Measurements from ENCODE around the gene CBX8. TPM values are rescaled to one million over a fixed set of nuclear protein-coding genes. Genes with fewer than 3 reads are reported as not detected.

Gene CBX8
- total and polyA plus RNA-seq, 12 donors = 2.2 to 9.3 (median 5.4) TPM

GRCh38 chr17:79839356-79840268 is 42.7 kb upstream of the CBX8 start, which contains the start of gene CBX4:
CBX4 (minus strand) TSS chr17:79839440; CDS start chr17:79839251, 189 bp downstream.
- DNase-seq (peak; percentile 94 to 96), ATAC-seq (peak; percentile 73 to 88 (median 81))
- peak within 1 kb of the TSS; percentile 87 to 97 (median 92) for H3K27ac ChIP-seq
- peaks cover 38 to 76% (median 72%) of the 10 kb centered on the region in 9 donors for H3K4me1 ChIP-seq
- H3K9me3 ChIP-seq = no peaks in the 10 kb centered on the region
- peak within 1 kb of the TSS; percentile 53 to 99 (median 83) for H3K4me3 ChIP-seq
- peak; percentile 53 to 77 (median 70) for TF ChIP-seq CTCF (IDR thresholded peaks at IDR 0.05)
- peaks cover 0 to 16% (median 9%) of the 10 kb centered on the region in 9 donors for H3K36me3 ChIP-seq
- WGBS, 2 donors = 1% methylated on average over 77 to 95 of the region's 103 CpGs
- intact Hi-C loops (cut with DNase I) = loop anchor here (2.0 to 10.0 kb wide), 9 partner anchors 29 to 153 kb away; partner anchors contain the start of gene CBX8 (in 4 of the 10)
- H3K27me3 ChIP-seq = peaks cover 20 to 51% (median 40%) of the 10 kb centered on the region in 7 donors

- intact Hi-C loops (cut with DNase I) = loop anchor here in 5 of 10 donors (2.0 to 10.0 kb wide), 5 partner anchors 28 to 154 kb away; partner anchors contain the start of gene CBX8 (in 1 of the 5)
- ATAC-seq = peak in 6 of 8 donors; percentile 1 to 28 (median 17)
Measured at GRCh38 chr17:79838522-79839274, 41.8 kb upstream of the CBX8 start.

GRCh38 chr17:79837888-79838521 is 41.1 kb upstream of the CBX8 start:
- peak in 1 of 2 donors; percentile 29 for DNase-seq
- H3K27me3 ChIP-seq = peaks cover 16 to 35% (median 34%) of the 10 kb centered on the region in 7 donors
- intact Hi-C loops (cut with DNase I) = loop anchor here in 6 of 10 donors (2.0 to 10.0 kb wide), 5 partner anchors 27 to 154 kb away; partner anchors contain the start of gene CBX8 (in 1 of the 6)
- peaks cover 33 to 71% (median 59%) of the 10 kb centered on the region in 9 donors for H3K4me1 ChIP-seq
- 2% methylated on average over 30 of the region's 30 CpGs for WGBS, 2 donors
- H3K9me3 ChIP-seq = no peaks in the 10 kb centered on the region
- ATAC-seq = peak in 3 of 8 donors; percentile 0 to 15 (median 0)
- peaks cover 0 to 31% (median 21%) of the 10 kb centered on the region in 9 donors for H3K36me3 ChIP-seq
- peak overlapping the region; percentile 87 to 97 (median 92) for H3K27ac ChIP-seq
- H3K4me3 ChIP-seq = peak overlapping the region; percentile 53 to 99 (median 83)
- TF ChIP-seq CTCF (IDR thresholded peaks at IDR 0.05) = no peak

More at GRCh38 chr17:79838522-79839274, 41.8 kb upstream of the CBX8 start:
- H3K4me1 ChIP-seq = peaks cover 38 to 71% (median 66%) of the 10 kb centered on the region in 9 donors
- H3K9me3 ChIP-seq = no peaks in the 10 kb centered on the region
- peak overlapping the region; percentile 87 to 97 (median 92) for H3K27ac ChIP-seq
- H3K27me3 ChIP-seq = peaks cover 20 to 42% (median 40%) of the 10 kb centered on the region in 7 donors
- peak overlapping the region; percentile 53 to 99 (median 83) for H3K4me3 ChIP-seq
- peak in 1 of 9 donors; percentile 9 for TF ChIP-seq CTCF (IDR thresholded peaks at IDR 0.05)
- peaks cover 0 to 24% (median 17%) of the 10 kb centered on the region in 9 donors for H3K36me3 ChIP-seq
- DNase-seq = peak; percentile 46 to 54
- 0 to 1% methylated on average over 52 to 66 of the region's 67 CpGs for WGBS, 2 donors
